ENCODE results near the gene PI4KA. TPM values are rescaled to one million over a fixed set of nuclear protein-coding genes. Genes with fewer than 3 reads are reported as not detected.

PI4KA gene
- total RNA-seq, 5 donors from 2014 or later (not counting 1 experiment from before 2014, with no cell fraction given), result 135 to 187 (median 143) TPM

DNA sequence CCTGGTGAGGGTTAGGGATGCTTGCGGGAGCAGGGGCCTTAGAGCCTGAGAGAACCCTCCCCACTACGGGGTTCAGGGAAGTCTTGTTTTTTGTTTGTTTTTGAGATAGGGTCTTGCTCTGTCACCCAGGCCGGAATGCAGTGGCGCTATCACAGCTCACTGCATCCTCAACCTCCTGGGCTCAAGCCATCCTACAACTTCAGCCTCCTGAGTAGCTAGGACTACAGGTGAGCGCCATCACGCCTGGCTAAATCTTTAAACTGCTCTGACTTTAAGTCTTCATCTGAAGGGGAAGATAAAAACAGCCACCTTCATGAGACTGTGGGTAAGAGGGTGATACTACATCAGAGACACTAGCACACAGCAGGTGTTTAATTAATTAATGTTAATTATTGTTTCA is 56.2 kb downstream of the PI4KA start:
- H3K9me3 ChIP-seq, result no peaks in the 10 kb centered on the region
- CTCF ChIA-PET, result no interaction called here
- H3K36me3 ChIP-seq (ENCODE audit: control insufficient read depth in 2 of 2, extremely low read depth in 1 of 2, insufficient read depth in 1 of 2, low read length in 1 of 2), result peaks cover 31 to 93% of the 10 kb centered on the region in 2 donors
- H3K4me1 ChIP-seq (ENCODE audit: control insufficient read depth in 1 of 2, extremely low read depth in 1 of 2, insufficient read depth in 2 of 2, low read length in 2 of 2), result no peaks in the 10 kb centered on the region
- POLR2A ChIA-PET, result no interaction called here
- no peaks in the 10 kb centered on the region for H3K9me3 Mint-ChIP-seq
- no peaks in the 10 kb centered on the region for H3K27me3 Mint-ChIP-seq
- H3K4me3 ChIP-seq (ENCODE audit: control insufficient read depth in 1 of 2, extremely low read depth in 1 of 2, low read length in 1 of 2), result no peak overlapping the region
- peaks cover 73% of the 10 kb centered on the region for H3K36me3 Mint-ChIP-seq
- no peaks in the 10 kb centered on the region for H3K4me1 Mint-ChIP-seq
- ATAC-seq (replicated peaks in 1 of 4), result no peak
- no CpG with 5 or more reads among the region's 6 CpGs for WGBS (ENCODE audit: insufficient coverage)
- H3K27ac Mint-ChIP-seq, result no peak overlapping the region
- no peaks in the 10 kb centered on the region for H3K27me3 ChIP-seq (replicated peaks in 1 of 2; ENCODE audit: control insufficient read depth in 2 of 2, extremely low read depth in 1 of 2, insufficient read depth in 2 of 2, low read length in 1 of 2)
- no peak overlapping the region for H3K4me3 Mint-ChIP-seq
- H3K27ac ChIP-seq (ENCODE audit: low read length), result no peak overlapping the region
- DNase-seq, result no peak

DNA sequence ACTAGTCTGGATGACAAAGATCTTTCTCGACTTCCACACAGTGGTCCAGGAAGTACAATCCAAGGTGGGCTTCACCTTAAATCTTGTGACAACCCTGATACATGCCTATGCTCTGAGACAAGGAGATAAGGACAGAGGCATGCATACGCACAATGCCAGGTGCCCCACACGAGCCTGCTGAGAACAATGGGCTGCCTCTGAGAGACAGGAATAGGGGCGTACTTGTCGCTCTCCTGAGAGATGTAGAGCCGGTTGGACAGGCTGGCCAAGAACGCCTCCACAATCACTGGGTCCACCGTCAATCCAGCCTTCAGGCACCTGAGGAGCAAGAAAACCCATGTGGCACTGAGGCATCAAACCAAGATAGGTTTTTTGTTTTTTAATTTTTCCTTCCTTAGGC is 59.2 kb downstream of the PI4KA start:
- H3K9me3 ChIP-seq, result no peaks in the 10 kb centered on the region
- Mint-ChIP-seq H3K36me3 (peaks cover 81% of the 10 kb centered on the region), H3K27ac (no peak overlapping the region), H3K4me3 (no peak overlapping the region), H3K27me3 (no peaks in the 10 kb centered on the region), H3K4me1 (no peaks in the 10 kb centered on the region), H3K9me3 (no peaks in the 10 kb centered on the region)
- no peaks in the 10 kb centered on the region for H3K4me1 ChIP-seq (ENCODE audit: control insufficient read depth in 1 of 2, extremely low read depth in 1 of 2, insufficient read depth in 2 of 2, low read length in 2 of 2)
- peaks cover 28 to 94% of the 10 kb centered on the region in 2 donors for H3K36me3 ChIP-seq (ENCODE audit: control insufficient read depth in 2 of 2, extremely low read depth in 1 of 2, insufficient read depth in 1 of 2, low read length in 1 of 2)
- no peaks in the 10 kb centered on the region for H3K27me3 ChIP-seq (replicated peaks in 1 of 2; ENCODE audit: control insufficient read depth in 2 of 2, extremely low read depth in 1 of 2, insufficient read depth in 2 of 2, low read length in 1 of 2)
- CTCF ChIA-PET, result no interaction called here
- H3K27ac ChIP-seq (ENCODE audit: low read length), result no peak overlapping the region
- no peak overlapping the region for H3K4me3 ChIP-seq (ENCODE audit: control insufficient read depth in 1 of 2, extremely low read depth in 1 of 2, low read length in 1 of 2)
- DNase-seq (no peak), ATAC-seq (replicated peaks in 1 of 4) (no peak)
- 97% methylated on average over 8 of the region's 8 CpGs for WGBS (ENCODE audit: insufficient coverage)
- POLR2A ChIA-PET, result no interaction called here

DNA sequence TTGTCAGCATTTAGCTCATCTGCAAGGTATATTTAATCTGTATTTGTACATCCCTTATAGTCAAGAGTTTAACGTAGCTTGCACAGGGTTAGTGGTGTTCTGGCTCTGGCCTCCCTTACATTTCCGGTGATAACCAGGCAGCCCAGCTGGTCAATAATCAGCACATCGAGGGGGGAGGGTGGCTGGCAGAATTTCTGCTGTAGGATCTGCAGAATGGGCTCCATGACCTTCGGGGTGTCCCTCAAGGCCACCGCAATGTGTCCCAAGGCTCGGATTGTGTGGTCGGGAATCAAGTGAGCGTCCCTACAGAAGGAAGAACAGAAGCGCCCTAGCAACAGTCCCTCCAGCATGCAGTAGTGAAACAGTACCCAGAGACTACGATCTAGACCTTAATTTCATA is 59.6 kb downstream of the PI4KA start:
- POLR2A ChIA-PET, result no interaction called here
- no peaks in the 10 kb centered on the region for H3K27me3 ChIP-seq (replicated peaks in 1 of 2; ENCODE audit: control insufficient read depth in 2 of 2, extremely low read depth in 1 of 2, insufficient read depth in 2 of 2, low read length in 1 of 2)
- Mint-ChIP-seq H3K4me3 (no peak overlapping the region), H3K4me1 (no peaks in the 10 kb centered on the region), H3K36me3 (peaks cover 78% of the 10 kb centered on the region), H3K9me3 (no peaks in the 10 kb centered on the region), H3K27ac (no peak overlapping the region), H3K27me3 (no peaks in the 10 kb centered on the region)
- CTCF ChIA-PET, result no interaction called here
- H3K4me1 ChIP-seq (ENCODE audit: control insufficient read depth in 1 of 2, extremely low read depth in 1 of 2, insufficient read depth in 2 of 2, low read length in 2 of 2), result no peaks in the 10 kb centered on the region
- peaks cover 26 to 93% of the 10 kb centered on the region in 2 donors for H3K36me3 ChIP-seq (ENCODE audit: control insufficient read depth in 2 of 2, extremely low read depth in 1 of 2, insufficient read depth in 1 of 2, low read length in 1 of 2)
- DNase-seq (no peak), ATAC-seq (replicated peaks in 1 of 4) (no peak)
- H3K9me3 ChIP-seq, result no peaks in the 10 kb centered on the region
- WGBS (ENCODE audit: insufficient coverage), result 93% methylated on average over 9 of the region's 10 CpGs
- no peak overlapping the region for H3K27ac ChIP-seq (ENCODE audit: low read length)
- no peak overlapping the region for H3K4me3 ChIP-seq (ENCODE audit: control insufficient read depth in 1 of 2, extremely low read depth in 1 of 2, low read length in 1 of 2)

DNA sequence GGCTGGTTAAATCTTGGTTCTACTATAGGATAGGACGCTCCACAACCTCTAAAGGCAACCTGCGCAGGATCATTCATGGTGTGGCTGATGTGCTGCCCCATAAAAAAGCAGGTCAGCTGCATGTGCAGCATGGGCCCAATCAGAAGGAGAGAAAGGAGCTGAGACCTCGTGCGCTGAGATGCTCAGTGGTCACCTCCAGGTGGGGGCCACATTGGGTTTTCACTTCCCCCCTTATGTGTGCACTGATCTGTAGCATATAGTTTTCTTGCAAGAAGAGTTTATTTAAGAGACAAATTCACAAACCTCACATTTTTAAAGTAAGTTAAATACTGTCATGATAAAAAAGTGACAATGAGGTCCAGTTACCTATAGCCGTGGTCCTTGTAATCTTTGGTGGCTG is 60.4 kb downstream of the PI4KA start:
- no peaks in the 10 kb centered on the region for H3K4me1 ChIP-seq (ENCODE audit: control insufficient read depth in 1 of 2, extremely low read depth in 1 of 2, insufficient read depth in 2 of 2, low read length in 2 of 2)
- Mint-ChIP-seq H3K36me3 (peaks cover 75% of the 10 kb centered on the region), H3K4me1 (no peaks in the 10 kb centered on the region), H3K9me3 (no peaks in the 10 kb centered on the region), H3K4me3 (no peak overlapping the region), H3K27ac (no peak overlapping the region), H3K27me3 (no peaks in the 10 kb centered on the region)
- no peaks in the 10 kb centered on the region for H3K9me3 ChIP-seq
- H3K36me3 ChIP-seq (ENCODE audit: control insufficient read depth in 2 of 2, extremely low read depth in 1 of 2, insufficient read depth in 1 of 2, low read length in 1 of 2), result peaks cover 25 to 85% of the 10 kb centered on the region in 2 donors
- no peak overlapping the region for H3K4me3 ChIP-seq (ENCODE audit: control insufficient read depth in 1 of 2, extremely low read depth in 1 of 2, low read length in 1 of 2)
- no peak for ATAC-seq (replicated peaks in 1 of 4)
- 100% methylated on average over 3 of the region's 5 CpGs for WGBS (ENCODE audit: insufficient coverage)
- H3K27ac ChIP-seq (ENCODE audit: low read length), result no peak overlapping the region
- DNase-seq, result no peak
- no peaks in the 10 kb centered on the region for H3K27me3 ChIP-seq (replicated peaks in 1 of 2; ENCODE audit: control insufficient read depth in 2 of 2, extremely low read depth in 1 of 2, insufficient read depth in 2 of 2, low read length in 1 of 2)
- CTCF ChIA-PET, result no interaction called here
- POLR2A ChIA-PET, result no interaction called here

DNA sequence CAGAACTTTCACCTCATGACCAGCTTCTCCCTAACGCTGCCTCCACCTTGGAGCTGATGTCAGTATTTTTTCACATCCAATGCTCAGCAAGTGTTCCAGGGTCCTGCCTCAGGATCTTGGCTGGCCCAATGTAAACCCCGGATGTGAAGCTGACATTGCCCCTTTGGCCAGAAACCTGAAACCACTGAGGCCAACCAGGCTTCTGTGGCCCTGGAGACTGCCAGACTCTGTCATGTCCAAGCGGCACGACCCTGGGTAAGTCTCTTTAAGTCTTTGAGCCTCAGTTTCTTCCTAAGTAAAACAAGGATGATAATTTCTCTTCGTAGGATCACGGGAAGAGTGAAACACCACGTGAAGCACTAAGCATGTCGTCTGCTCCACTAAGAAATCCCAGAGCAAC is 61.9 kb downstream of the PI4KA start:
- H3K27ac Mint-ChIP-seq, result no peak overlapping the region
- H3K36me3 ChIP-seq (ENCODE audit: control insufficient read depth in 2 of 2, extremely low read depth in 1 of 2, insufficient read depth in 1 of 2, low read length in 1 of 2), result peaks cover 25 to 81% of the 10 kb centered on the region in 2 donors
- 98% methylated on average over 8 of the region's 8 CpGs for WGBS (ENCODE audit: insufficient coverage)

DNA sequence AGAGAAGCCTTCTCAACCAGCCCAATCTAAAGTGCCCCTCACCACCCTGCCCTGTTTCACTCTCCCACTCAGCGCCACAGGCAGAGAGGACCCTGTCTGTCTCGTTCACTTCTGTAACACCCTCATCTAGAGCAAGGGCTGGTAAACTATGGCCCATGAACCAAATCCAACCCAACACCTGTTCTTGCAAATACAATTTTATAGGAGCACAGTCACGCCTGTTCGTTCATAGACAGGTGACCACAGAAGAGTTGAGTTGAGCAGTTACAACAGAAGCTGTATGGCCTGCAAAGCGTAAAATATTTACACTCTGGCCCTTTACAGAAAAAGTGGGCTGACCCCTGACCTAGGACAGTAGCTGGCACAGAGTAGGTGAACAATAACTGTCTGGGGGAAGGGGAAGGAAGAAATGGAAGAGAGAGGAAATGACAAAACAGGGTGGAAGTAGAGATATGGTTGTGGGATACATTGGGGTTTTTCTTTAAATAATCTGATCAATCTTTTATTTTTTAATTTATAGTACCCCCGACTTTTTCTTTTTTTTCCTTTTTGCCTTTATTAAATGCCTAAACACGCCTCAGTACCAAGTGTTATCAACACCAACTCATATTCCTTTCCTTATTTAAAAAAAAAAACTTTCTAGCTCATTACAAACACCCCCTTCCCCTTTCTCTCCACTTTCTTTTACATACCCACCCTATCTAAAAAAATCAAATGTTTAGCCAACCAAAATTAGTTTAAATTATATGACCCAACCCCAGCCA is 63.8 kb downstream of the PI4KA start:
- no peaks in the 10 kb centered on the region for H3K9me3 Mint-ChIP-seq
- H3K36me3 Mint-ChIP-seq, result peaks cover 74% of the 10 kb centered on the region
- peaks cover 26 to 76% of the 10 kb centered on the region in 2 donors for H3K36me3 ChIP-seq (ENCODE audit: control insufficient read depth in 2 of 2, extremely low read depth in 1 of 2, insufficient read depth in 1 of 2, low read length in 1 of 2)
- H3K27me3 ChIP-seq (replicated peaks in 1 of 2; ENCODE audit: control insufficient read depth in 2 of 2, extremely low read depth in 1 of 2, insufficient read depth in 2 of 2, low read length in 1 of 2), result no peaks in the 10 kb centered on the region
- H3K27ac Mint-ChIP-seq, result no peak overlapping the region
- H3K27me3 Mint-ChIP-seq, result no peaks in the 10 kb centered on the region
- H3K9me3 ChIP-seq, result no peaks in the 10 kb centered on the region
- POLR2A ChIA-PET, result no interaction called here
- no peaks in the 10 kb centered on the region for H3K4me1 Mint-ChIP-seq
- ATAC-seq (replicated peaks in 1 of 4), result no peak
- H3K4me3 Mint-ChIP-seq, result no peak overlapping the region
- H3K4me3 ChIP-seq (ENCODE audit: control insufficient read depth in 1 of 2, extremely low read depth in 1 of 2, low read length in 1 of 2), result no peak overlapping the region
- H3K4me1 ChIP-seq (ENCODE audit: control insufficient read depth in 1 of 2, extremely low read depth in 1 of 2, insufficient read depth in 2 of 2, low read length in 2 of 2), result no peaks in the 10 kb centered on the region
- WGBS (ENCODE audit: insufficient coverage), result 91% methylated on average over 7 of the region's 7 CpGs
- DNase-seq, result no peak
- H3K27ac ChIP-seq (ENCODE audit: low read length), result no peak overlapping the region
- CTCF ChIA-PET, result interaction anchor here in 1 of 2 donors (0.7 kb wide), 1 partner anchor 51 kb away, joined by 3 read pairs; no protein-coding TSS in a partner anchor

More for the DNA sequence above, 61.9 kb downstream of the PI4KA start:
- no peaks in the 10 kb centered on the region for H3K27me3 Mint-ChIP-seq
- no peaks in the 10 kb centered on the region for H3K27me3 ChIP-seq (replicated peaks in 1 of 2; ENCODE audit: control insufficient read depth in 2 of 2, extremely low read depth in 1 of 2, insufficient read depth in 2 of 2, low read length in 1 of 2)
- H3K4me1 ChIP-seq (ENCODE audit: control insufficient read depth in 1 of 2, extremely low read depth in 1 of 2, insufficient read depth in 2 of 2, low read length in 2 of 2), result no peaks in the 10 kb centered on the region
- ChIA-PET CTCF (no interaction called here), POLR2A (no interaction called here)
- H3K4me3 Mint-ChIP-seq, result no peak overlapping the region
- no peaks in the 10 kb centered on the region for H3K9me3 ChIP-seq
- no peaks in the 10 kb centered on the region for H3K9me3 Mint-ChIP-seq
- no peaks in the 10 kb centered on the region for H3K4me1 Mint-ChIP-seq
- ATAC-seq (replicated peaks in 1 of 4) (no peak), DNase-seq (no peak)
- H3K4me3 ChIP-seq (ENCODE audit: control insufficient read depth in 1 of 2, extremely low read depth in 1 of 2, low read length in 1 of 2), result no peak overlapping the region
- no peak overlapping the region for H3K27ac ChIP-seq (ENCODE audit: low read length)
- H3K36me3 Mint-ChIP-seq, result peaks cover 73% of the 10 kb centered on the region
